H1 (cell line): ENCODE measurements around the gene ECI1. TPM values are rescaled to one million over a fixed set of nuclear protein-coding genes. Genes with fewer than 3 reads are reported as not detected.
A peak's percentile ranks its signal among the peaks of the same experiment; 100 is the strongest.

Experiments used
- CHD7 ChIP-seq: fragments of 300-600 bp; sonication (generic); IDR thresholded peaks from 2 replicates; pipeline ENCODE4 v1.7.1; 2012; ENCODE audit warnings: low read length, moderate library complexity, mild to moderate bottlenecking, inconsistent platforms; ENCODE audit not compliant: insufficient replicate concordance
- PHF8 ChIP-seq: fragments of 200-600 bp; sonication (generic); conservative IDR thresholded peaks from 2 replicates; pipeline ENCODE4 v1.7.1; 2012; ENCODE audit warnings: low read depth, mild to moderate bottlenecking, inconsistent platforms, low read length, moderate library complexity
- POLR2AphosphoS5 ChIP-seq: IDR thresholded peaks from 2 replicates; pipeline ENCODE4 v1.6.1; 2011; ENCODE audit warnings: low read depth, low read length
- polyA plus RNA-seq, 7 experiments: library from polyadenylated mRNA; depleted of rRNA in 3 of 7; stranded (reverse) in 5 of 7; unstranded in 2 of 7; fragments of >200 nt in 5 of 7; fragments of 200-250 nt in 2 of 7; gene quantifications; 1 replicate in 5 of 7; 2 replicates in 1 of 7; 4 replicates in 1 of 7; pipeline versions ENCODE4 v1.2.1 to v1.2.3, GENCODE V29; 2011 to 2013; ENCODE audit warnings: missing spikeins in 2 of 7, mixed read lengths in 2 of 7
- total RNA-seq: library from RNA; stranded (reverse); fragmentation: NEBNext Ultra II Directional; extraction: Animal tissue kit (Norgen Biotek cat#: 25700); gene quantifications from 2 replicates; pipeline ENCODE4 v1.2.1, GENCODE V29; 2021

ECI1 gene
- total and polyA plus RNA-seq, 2 of the 8 experiments (the other 6 are each of a cell fraction or from before 2014, with no cell fraction given): 79.5 to 151 TPM

DNA sequence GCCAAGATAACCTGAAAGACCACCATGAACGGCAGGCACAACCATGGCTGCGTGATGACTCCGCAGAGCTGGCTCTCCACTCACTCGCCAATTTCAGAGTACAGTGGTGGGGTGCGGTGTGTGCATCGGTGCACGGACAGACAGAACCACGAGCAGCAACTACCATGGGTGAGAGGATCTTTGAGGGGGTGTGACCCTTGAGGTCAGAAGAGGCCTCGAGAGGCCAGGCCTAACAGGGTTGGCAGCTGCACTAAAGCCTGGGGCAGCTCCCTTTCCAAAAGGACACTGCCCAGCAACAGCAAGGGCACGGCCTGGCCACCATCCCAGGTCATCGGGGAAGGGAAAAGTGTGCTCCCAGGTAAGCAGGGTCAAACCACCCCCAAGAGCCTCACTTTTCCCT lies 1.9 kb upstream of the ECI1 start (continued):
- TF ChIP-seq CHD7: no peak
- TF ChIP-seq PHF8: no peak
- peak; percentile 23 for TF ChIP-seq POLR2AphosphoS5
